ENCODE data around the gene LHFPL2. TPM values are rescaled to one million over a fixed set of nuclear protein-coding genes. Genes with fewer than 3 reads are reported as not detected.

LHFPL2 gene
- total RNA-seq, 4 donors from 2014 or later = 2.2 to 11.1 (median 6.2) TPM

DNA sequence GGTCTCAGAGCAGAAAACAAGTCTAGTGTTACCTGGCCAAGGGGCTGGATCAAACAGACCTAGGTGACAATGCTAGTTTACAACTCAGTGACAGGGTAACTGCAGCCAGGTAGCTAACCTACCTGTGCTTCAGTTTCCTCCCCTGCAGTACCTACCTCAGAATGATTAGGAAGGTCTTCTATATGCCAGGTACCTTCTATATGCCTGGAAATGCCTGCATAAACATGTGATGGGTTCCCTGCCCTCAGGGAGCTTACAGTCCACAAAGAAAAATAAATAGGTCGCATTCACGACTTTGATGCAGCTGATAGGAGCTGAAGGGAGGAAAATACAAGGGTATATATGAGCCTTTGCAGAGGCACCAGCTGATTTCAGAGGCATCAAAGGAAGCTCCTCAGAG, 16.1 kb downstream of the LHFPL2 start:
- WGBS, 2 donors = 87 to 88% methylated on average over 2 of the region's 2 CpGs
- intact Hi-C loops (cut with DNase I) = no loop called here
- H3K27ac ChIP-seq = no peak overlapping the region
- H3K36me3 ChIP-seq = peaks cover 0 to 19% (median 0%) of the 10 kb centered on the region in 3 donors
- no peak for DNase-seq
- H3K9me3 ChIP-seq = no peaks in the 10 kb centered on the region
- no peaks in the 10 kb centered on the region for H3K27me3 ChIP-seq
- no peak overlapping the region for H3K4me3 ChIP-seq
- TF ChIP-seq CTCF (IDR thresholded peaks at IDR 0.05) (no peak), POLR2A (IDR thresholded peaks at IDR 0.05) (no peak)
- H3K4me1 ChIP-seq = peaks cover 0 to 23% (median 8%) of the 10 kb centered on the region in 3 donors

- WGBS, 2 donors = 93 to 100% methylated on average over 2 of the region's 2 CpGs
- Histone ChIP-seq H3K4me1 (peaks cover 0 to 22% (median 5%) of the 10 kb centered on the region in 3 donors), H3K9me3 (no peaks in the 10 kb centered on the region), H3K27me3 (no peaks in the 10 kb centered on the region), H3K4me3 (no peak overlapping the region), H3K27ac (no peak overlapping the region), H3K36me3 (peaks cover 0 to 19% (median 0%) of the 10 kb centered on the region in 3 donors)
- TF ChIP-seq POLR2A (IDR thresholded peaks at IDR 0.05) (no peak), CTCF (IDR thresholded peaks at IDR 0.05) (no peak)
- intact Hi-C loops (cut with DNase I) = no loop called here
- DNase-seq = no peak
These were observed 16.6 kb downstream of the LHFPL2 start for GRCh38 chr5:78631931-78632330.

DNA sequence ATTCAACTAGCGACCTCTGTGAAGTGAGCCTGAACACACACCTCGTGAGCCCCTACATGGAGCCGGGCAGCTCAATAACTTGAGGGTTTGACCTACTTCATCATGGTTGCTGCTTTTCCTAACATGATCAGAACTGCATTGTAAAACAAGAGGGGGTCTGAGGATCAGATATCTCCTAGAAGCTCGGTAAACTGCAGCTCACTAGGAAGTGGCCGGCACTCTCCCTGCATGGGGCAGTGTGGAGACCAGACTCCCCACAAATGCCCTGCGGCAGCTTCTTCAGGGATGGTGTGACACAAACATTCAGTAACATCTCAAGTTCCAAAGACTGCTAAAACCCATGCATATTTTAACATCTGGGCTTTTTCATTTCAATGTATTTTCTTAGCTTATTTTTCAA, 18.5 kb downstream of the LHFPL2 start:
- Histone ChIP-seq H3K9me3 (no peaks in the 10 kb centered on the region), H3K4me3 (no peak overlapping the region), H3K4me1 (peaks cover 0 to 34% (median 11%) of the 10 kb centered on the region in 3 donors), H3K27me3 (no peaks in the 10 kb centered on the region), H3K36me3 (peaks cover 0 to 19% (median 0%) of the 10 kb centered on the region in 3 donors), H3K27ac (no peak overlapping the region)
- intact Hi-C loops (cut with DNase I) = no loop called here
- no peak for TF ChIP-seq CTCF (IDR thresholded peaks at IDR 0.05)
- TF ChIP-seq POLR2A (IDR thresholded peaks at IDR 0.05) = no peak
- WGBS, 2 donors = 79 to 92% methylated on average over 6 of the region's 6 CpGs
- DNase-seq = no peak

- intact Hi-C loops (cut with DNase I) = no loop called here
- H3K27ac ChIP-seq = no peak overlapping the region
- no peak for DNase-seq
- no peak overlapping the region for H3K4me3 ChIP-seq
- H3K27me3 ChIP-seq = no peaks in the 10 kb centered on the region
- TF ChIP-seq POLR2A (IDR thresholded peaks at IDR 0.05) = no peak
- TF ChIP-seq CTCF (IDR thresholded peaks at IDR 0.05) = no peak
- 75 to 95% methylated on average over 3 of the region's 3 CpGs for WGBS, 2 donors
- H3K9me3 ChIP-seq = no peaks in the 10 kb centered on the region
- H3K4me1 ChIP-seq = peaks cover 0 to 36% (median 11%) of the 10 kb centered on the region in 3 donors
- peaks cover 0 to 19% (median 0%) of the 10 kb centered on the region in 3 donors for H3K36me3 ChIP-seq
These were observed 18.9 kb downstream of the LHFPL2 start for GRCh38 chr5:78629624-78630023.

- no peak for DNase-seq
- TF ChIP-seq CTCF (IDR thresholded peaks at IDR 0.05) = no peak
- no peak for TF ChIP-seq POLR2A (IDR thresholded peaks at IDR 0.05)
- Histone ChIP-seq H3K27me3 (no peaks in the 10 kb centered on the region), H3K4me1 (peaks cover 0 to 39% (median 6%) of the 10 kb centered on the region in 3 donors), H3K36me3 (peaks cover 0 to 19% (median 0%) of the 10 kb centered on the region in 3 donors), H3K9me3 (no peaks in the 10 kb centered on the region), H3K4me3 (no peak overlapping the region), H3K27ac (no peak overlapping the region)
- intact Hi-C loops (cut with DNase I) = no loop called here
- 63 to 80% methylated on average over 4 to 5 of the region's 5 CpGs for WGBS, 2 donors
These were observed 20.1 kb downstream of the LHFPL2 start for GRCh38 chr5:78628270-78628992.

Data from esophagus squamous epithelium (tissue), 5 donors.